ENCODE measurements around the gene CRB3. TPM values are rescaled to one million over a fixed set of nuclear protein-coding genes. Genes with fewer than 3 reads are reported as not detected.
"Not testable (repeated sequence)": the region's sequence is repeated elsewhere in the genome, so short reads cannot be mapped to it uniquely, and the experiment has no call there.

CRB3 gene
- total RNA-seq, 2 donors from 2014 or later: 1.4 to 1.5 TPM

GRCh38 chr19:6499052-6499790, 35.1 kb downstream of the CRB3 start:
- Mint-ChIP-seq H3K4me3 (no peak overlapping the region), H3K4me1 (peaks cover 3% of the 10 kb centered on the region), H3K36me3 (ENCODE audit: low read depth) (no peaks in the 10 kb centered on the region), H3K27ac (peak overlapping the region; percentile 66), H3K27me3 (peaks cover 23% of the 10 kb centered on the region)
- no peak for DNase-seq
- ATAC-seq: no peak
- H3K9me3 ChIP-seq (ENCODE audit: control insufficient read depth, low read length, poor library complexity, severe bottlenecking): no peaks in the 10 kb centered on the region

DNA sequence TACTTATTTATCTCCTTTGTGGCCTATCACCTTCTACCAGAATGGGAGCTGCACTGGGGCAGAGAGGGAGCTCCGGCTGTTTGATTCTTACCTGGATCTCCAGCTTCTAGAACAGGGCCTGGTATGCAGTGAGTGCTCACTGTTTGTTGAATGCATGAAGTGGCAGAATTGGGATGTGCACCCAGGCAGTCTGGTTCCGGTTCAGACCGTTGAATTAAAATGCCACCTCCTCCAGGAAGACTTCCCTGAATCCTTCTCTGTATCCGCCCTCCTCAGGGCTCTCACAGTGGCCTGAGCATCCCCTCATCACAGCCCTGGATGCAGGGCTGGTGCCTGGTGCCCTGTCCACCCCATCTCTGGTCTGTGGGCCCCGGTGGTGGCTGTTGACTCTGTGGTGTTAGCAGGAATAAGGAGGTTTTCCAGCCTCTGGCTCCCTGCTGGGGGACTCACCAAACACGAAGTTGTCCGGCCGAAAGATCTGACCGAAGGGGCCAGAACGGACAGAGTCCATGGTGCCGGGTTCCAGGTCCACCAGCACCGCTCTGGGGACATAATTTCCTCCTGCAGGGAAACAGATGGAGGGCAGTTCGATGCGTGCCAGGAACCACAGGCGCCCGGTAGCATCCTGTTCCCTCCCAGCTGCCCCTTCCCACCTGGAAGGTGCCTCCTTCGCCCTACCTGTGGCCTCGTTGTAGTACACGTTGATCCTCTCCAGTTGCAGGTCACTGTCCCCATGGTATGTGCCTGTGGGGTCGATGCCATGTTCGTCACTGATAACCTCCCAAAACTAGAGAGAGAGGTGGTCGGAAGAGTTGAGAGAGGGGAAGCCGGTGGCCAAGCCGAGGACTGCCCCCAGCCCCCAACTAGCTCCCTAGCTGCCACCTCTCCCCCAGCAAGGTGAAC, 37.0 kb downstream of the CRB3 start:
- peak overlapping the region; percentile 41 for H3K27ac Mint-ChIP-seq
- H3K4me3 Mint-ChIP-seq: peak overlapping the region; percentile 90
- peaks cover 23% of the 10 kb centered on the region for H3K27me3 Mint-ChIP-seq

DNA sequence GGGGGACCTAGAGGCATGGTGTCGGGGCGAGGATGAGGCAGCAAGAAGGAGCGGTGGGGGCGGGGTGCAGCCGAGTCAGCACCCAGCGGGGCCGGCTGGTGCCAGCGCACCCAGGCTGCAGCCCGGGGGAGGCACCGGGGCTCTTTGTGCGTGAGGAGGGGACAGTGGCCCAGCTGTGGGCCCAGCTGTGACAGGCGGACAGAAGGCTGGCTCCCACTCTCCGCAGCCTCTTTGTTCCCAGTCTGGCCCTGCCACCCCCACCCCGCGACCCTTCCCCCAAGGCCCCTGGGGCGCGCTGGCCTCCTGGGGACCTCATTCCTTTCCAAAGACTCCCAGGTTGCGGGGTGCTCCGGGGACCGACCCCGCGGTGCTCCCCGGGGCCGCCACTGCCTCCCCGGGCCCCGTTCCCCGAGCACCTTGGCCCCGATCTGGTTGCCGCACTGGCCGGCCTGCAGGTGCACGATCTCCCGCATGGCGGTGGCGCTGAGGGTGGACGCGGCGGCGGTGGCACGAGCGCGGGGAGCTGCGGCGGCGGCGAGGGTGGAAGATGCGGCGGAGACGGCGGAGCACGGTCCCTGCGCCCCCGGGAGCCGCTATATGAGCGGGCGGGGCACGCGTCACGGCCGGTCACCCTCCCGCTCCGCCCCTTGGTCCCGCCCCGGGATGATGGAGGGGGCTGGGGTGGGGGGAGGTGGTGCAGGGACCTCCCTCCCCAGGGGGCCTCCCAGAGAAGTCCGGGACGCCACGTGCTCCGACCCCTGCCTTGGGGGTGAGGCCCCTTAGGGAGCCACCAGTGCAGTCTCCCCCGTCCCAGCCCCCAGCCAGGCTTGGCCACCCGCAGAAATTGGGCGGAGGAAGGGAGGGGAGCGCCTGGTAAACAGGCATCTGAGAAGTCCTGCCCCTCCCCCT, 37.9 kb downstream of the CRB3 start, which contains the start of gene TUBB4A:
TSS of gene TUBB4A (minus strand) at position 570 of the 909 bp plus-strand sequence. CDS start at position 473, 97 bp downstream.
- no peak for DNase-seq
- no peaks in the 10 kb centered on the region for H3K9me3 ChIP-seq (ENCODE audit: control insufficient read depth, low read length, poor library complexity, severe bottlenecking)
- Mint-ChIP-seq H3K27ac (peak within 1 kb of the TSS; percentile 41), H3K4me3 (peak within 1 kb of the TSS; percentile 90), H3K4me1 (peaks cover 12% of the 10 kb centered on the region), H3K36me3 (ENCODE audit: low read depth) (no peaks in the 10 kb centered on the region), H3K27me3 (peaks cover 23% of the 10 kb centered on the region)
- ATAC-seq: peak; percentile 24

More for the DNA sequence above, 37.0 kb downstream of the CRB3 start:
- Mint-ChIP-seq H3K4me1 (peaks cover 11% of the 10 kb centered on the region), H3K36me3 (ENCODE audit: low read depth) (no peaks in the 10 kb centered on the region)
- H3K9me3 ChIP-seq (ENCODE audit: control insufficient read depth, low read length, poor library complexity, severe bottlenecking): no peaks in the 10 kb centered on the region
- ATAC-seq (no peak), DNase-seq (no peak)

- H3K9me3 ChIP-seq (ENCODE audit: control insufficient read depth, low read length, poor library complexity, severe bottlenecking): no peaks in the 10 kb centered on the region
- Mint-ChIP-seq H3K4me3 (peak overlapping the region; percentile 79), H3K27ac (no peak overlapping the region), H3K4me1 (peaks cover 12% of the 10 kb centered on the region), H3K27me3 (peaks cover 23% of the 10 kb centered on the region), H3K36me3 (ENCODE audit: low read depth) (no peaks in the 10 kb centered on the region)
- DNase-seq: no peak
- no peak for ATAC-seq
These were observed 39.5 kb downstream of the CRB3 start for GRCh38 chr19:6503407-6504201.

GRCh38 chr19:6508028-6508771, 44.1 kb downstream of the CRB3 start:
- not testable (repeated sequence) for H3K4me3 Mint-ChIP-seq; H3K27me3 Mint-ChIP-seq; H3K36me3 Mint-ChIP-seq (ENCODE audit: low read depth); H3K9me3 ChIP-seq (ENCODE audit: control insufficient read depth, low read length, poor library complexity, severe bottlenecking); DNase-seq; ATAC-seq; H3K27ac Mint-ChIP-seq
- H3K4me1 Mint-ChIP-seq: peaks cover 10% of the 10 kb centered on the region

DNA sequence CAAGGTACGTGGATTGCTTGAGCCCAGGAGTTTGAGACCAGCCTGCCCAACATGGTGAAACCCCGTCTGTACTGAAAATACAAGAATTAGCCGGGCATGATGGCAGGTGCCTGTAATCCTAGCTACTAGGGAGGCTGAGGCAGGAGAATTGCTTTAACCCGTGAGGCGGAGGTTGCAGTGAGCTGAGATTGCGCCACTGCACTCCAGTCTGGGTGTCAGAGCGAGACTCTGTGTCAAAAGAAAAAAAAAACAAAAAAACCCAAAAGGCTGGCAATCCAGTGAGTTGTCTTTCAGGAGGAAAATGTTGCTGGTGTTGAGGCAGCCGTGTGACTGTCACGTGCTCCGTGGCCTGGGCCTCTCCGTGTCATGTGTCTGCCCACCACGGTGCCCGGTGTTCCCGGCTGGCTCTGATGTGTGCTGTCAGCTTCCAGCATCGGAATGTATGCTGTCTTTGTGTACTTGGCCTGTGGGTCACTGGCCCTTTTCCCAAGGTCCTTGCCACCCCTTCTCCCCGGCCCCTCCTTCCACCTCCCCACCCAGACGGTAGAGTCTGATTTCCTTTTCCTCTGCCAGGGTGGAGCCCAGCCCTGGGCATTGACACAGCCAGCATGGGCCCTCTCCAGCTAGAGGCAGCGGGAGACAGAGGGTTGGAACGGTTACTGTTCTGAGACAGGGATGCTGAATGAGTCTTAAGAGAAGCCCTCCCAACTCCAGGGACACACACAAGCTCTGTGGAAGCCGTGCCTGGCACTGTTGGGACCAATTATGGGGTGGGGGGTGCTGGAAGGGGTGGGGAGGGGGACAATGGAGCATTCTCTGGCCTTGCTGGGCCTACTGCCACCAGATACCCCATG, 45.3 kb downstream of the CRB3 start:
- no peak for ATAC-seq
- Mint-ChIP-seq H3K36me3 (ENCODE audit: low read depth) (no peaks in the 10 kb centered on the region), H3K4me1 (peaks cover 12% of the 10 kb centered on the region), H3K27me3 (no peaks in the 10 kb centered on the region), H3K27ac (no peak overlapping the region), H3K4me3 (no peak overlapping the region)
- DNase-seq: no peak
- no peaks in the 10 kb centered on the region for H3K9me3 ChIP-seq (ENCODE audit: control insufficient read depth, low read length, poor library complexity, severe bottlenecking)

DNA sequence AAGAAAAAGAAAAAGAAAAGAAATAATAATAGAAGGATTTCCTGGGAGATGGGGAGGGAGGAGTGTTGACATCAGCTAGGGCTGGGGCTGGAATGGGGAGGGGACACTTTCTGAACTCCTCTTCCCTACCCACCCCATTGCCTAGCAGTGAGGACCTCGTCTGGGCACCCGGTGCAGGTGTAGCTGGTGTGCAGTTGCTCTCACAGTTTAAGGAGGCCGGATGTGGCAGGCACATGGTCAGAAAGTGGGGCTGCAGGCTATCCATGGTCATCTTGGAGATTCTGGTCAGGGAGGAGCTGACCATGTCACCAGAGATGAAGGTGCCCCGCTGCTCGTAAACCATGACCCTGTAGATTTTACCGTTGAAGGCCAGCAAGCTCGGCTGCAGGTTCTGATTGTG, 46.5 kb downstream of the CRB3 start:
- Mint-ChIP-seq H3K27me3 (no peaks in the 10 kb centered on the region), H3K36me3 (ENCODE audit: low read depth) (no peaks in the 10 kb centered on the region), H3K4me1 (peaks cover 10% of the 10 kb centered on the region), H3K4me3 (no peak overlapping the region), H3K27ac (no peak overlapping the region)
- no peak for ATAC-seq
- no peaks in the 10 kb centered on the region for H3K9me3 ChIP-seq (ENCODE audit: control insufficient read depth, low read length, poor library complexity, severe bottlenecking)
- no peak for DNase-seq

DNA sequence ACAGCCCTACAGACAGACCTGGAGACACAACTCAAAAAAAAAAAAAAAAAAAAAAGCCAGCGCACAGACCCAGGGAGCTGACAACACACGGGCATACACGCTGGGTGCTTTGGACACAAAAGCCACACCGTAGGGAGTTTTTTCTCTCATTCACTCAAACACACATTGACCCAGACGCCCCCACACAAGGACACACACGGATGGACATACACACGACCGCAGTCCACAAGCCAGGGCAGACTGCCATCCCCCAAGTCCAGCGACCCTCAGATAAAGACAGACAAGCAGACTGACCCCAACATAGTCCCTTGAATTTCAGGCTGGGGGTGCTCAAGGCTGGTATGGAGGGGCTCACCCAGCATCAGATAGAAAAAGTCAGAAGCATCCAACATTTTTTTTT, 50.0 kb downstream of the CRB3 start:
- Mint-ChIP-seq H3K4me1 (peaks cover 30% of the 10 kb centered on the region), H3K4me3 (peak overlapping the region; percentile 55), H3K27ac (peak overlapping the region; percentile 71), H3K36me3 (ENCODE audit: low read depth) (no peaks in the 10 kb centered on the region), H3K27me3 (no peaks in the 10 kb centered on the region)
- DNase-seq (no peak), ATAC-seq (no peak)
- no peaks in the 10 kb centered on the region for H3K9me3 ChIP-seq (ENCODE audit: control insufficient read depth, low read length, poor library complexity, severe bottlenecking)

- Mint-ChIP-seq H3K4me3 (peak overlapping the region; percentile 78), H3K4me1 (peaks cover 30% of the 10 kb centered on the region), H3K27ac (peak overlapping the region; percentile 71), H3K36me3 (ENCODE audit: low read depth) (no peaks in the 10 kb centered on the region), H3K27me3 (no peaks in the 10 kb centered on the region)
- no peak for DNase-seq
- no peaks in the 10 kb centered on the region for H3K9me3 ChIP-seq (ENCODE audit: control insufficient read depth, low read length, poor library complexity, severe bottlenecking)
- no peak for ATAC-seq
These were observed 51.0 kb downstream of the CRB3 start for GRCh38 chr19:6514926-6515544.

GRCh38 chr19:6516018-6516658, 52.1 kb downstream of the CRB3 start:
- no peaks in the 10 kb centered on the region for H3K36me3 Mint-ChIP-seq (ENCODE audit: low read depth)
- peak overlapping the region; percentile 71 for H3K27ac Mint-ChIP-seq
- no peaks in the 10 kb centered on the region for H3K27me3 Mint-ChIP-seq
- ATAC-seq: peak; percentile 59
- DNase-seq: peak in 2 of 3 donors; percentile 46 to 60
- H3K9me3 ChIP-seq (ENCODE audit: control insufficient read depth, low read length, poor library complexity, severe bottlenecking): no peaks in the 10 kb centered on the region
- peak overlapping the region; percentile 99 for H3K4me3 Mint-ChIP-seq
- peaks cover 28% of the 10 kb centered on the region for H3K4me1 Mint-ChIP-seq

All from T-helper 17 cell (primary cell).